DND-41 (cell line): ENCODE measurements around the gene MTURN.

Experiments
- EZH2 ChIP-seq: IDR thresholded peaks from 3 replicates; pipeline ENCODE4 v1.6.1; 2012; ENCODE audit warnings: borderline replicate concordance, low read depth, mild to moderate bottlenecking, moderate library complexity, low read length, inconsistent platforms; ENCODE audit not compliant: severe bottlenecking
- TF ChIP-seq, protein P1 (sequence below): IDR thresholded peaks from 2 replicates; pipeline ENCODE4 v1.5.1; 2012; ENCODE audit warnings: borderline replicate concordance, low read length, moderate library complexity, mild to moderate bottlenecking; ENCODE audit not compliant: poor library complexity, severe bottlenecking; ENCODE audit errors: extremely low read depth

DNA sequence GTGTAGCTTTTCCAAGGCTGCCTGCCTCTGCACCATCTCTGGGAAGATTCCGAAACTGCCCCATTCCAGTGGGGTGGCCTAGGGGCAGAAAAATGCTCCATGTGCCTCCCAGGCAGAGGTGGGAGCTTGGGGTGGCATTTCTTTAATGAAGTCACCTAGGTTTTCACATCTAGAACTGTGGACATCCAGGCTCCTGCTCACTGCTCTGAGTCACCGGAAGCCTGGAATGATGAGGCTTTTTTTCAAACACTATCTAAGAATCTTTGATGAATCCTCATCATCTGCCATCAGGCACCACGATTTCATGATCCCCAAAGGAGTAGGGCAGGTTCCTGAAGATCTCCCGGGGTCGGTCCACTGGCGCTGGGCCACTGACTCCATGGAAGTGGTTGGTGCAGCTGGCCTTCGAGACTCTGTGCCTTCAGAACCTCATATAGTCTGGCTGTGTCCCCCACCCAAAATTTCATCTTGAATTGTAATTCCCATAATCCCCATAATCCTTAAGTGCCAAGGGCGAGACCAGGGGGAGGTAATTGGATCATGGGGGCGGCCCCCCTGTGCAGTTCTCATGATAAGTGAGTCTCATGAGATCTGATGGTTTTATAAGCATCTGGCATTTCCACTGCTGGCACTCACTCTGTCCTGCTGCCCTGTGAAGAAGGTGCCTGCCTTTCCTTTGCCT lies 37.1 kb downstream of the MTURN start:
- no peak for TF ChIP-seq EZH2
- TF ChIP-seq, protein P1, sequence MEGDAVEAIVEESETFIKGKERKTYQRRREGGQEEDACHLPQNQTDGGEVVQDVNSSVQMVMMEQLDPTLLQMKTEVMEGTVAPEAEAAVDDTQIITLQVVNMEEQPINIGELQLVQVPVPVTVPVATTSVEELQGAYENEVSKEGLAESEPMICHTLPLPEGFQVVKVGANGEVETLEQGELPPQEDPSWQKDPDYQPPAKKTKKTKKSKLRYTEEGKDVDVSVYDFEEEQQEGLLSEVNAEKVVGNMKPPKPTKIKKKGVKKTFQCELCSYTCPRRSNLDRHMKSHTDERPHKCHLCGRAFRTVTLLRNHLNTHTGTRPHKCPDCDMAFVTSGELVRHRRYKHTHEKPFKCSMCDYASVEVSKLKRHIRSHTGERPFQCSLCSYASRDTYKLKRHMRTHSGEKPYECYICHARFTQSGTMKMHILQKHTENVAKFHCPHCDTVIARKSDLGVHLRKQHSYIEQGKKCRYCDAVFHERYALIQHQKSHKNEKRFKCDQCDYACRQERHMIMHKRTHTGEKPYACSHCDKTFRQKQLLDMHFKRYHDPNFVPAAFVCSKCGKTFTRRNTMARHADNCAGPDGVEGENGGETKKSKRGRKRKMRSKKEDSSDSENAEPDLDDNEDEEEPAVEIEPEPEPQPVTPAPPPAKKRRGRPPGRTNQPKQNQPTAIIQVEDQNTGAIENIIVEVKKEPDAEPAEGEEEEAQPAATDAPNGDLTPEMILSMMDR, result no peak
